Loucy (cell line): ENCODE data around the gene ASXL3.

Experiments used
- EZH2phosphoT487 ChIP-seq: fragments of 200-600 bp; IDR thresholded peaks from 2 replicates; pipeline ENCODE4 v1.6.1; 2018; ENCODE audit warnings: antibody characterized with exemption, mild to moderate bottlenecking, moderate library complexity, borderline replicate concordance
- TF ChIP-seq, protein P1 (sequence below): fragments of 200-600 bp; sonication (generic); conservative IDR thresholded peaks from 2 replicates; pipeline ENCODE4 v1.5.1; 2014; ENCODE audit warnings: mild to moderate bottlenecking, antibody characterized with exemption, low read length

DNA sequence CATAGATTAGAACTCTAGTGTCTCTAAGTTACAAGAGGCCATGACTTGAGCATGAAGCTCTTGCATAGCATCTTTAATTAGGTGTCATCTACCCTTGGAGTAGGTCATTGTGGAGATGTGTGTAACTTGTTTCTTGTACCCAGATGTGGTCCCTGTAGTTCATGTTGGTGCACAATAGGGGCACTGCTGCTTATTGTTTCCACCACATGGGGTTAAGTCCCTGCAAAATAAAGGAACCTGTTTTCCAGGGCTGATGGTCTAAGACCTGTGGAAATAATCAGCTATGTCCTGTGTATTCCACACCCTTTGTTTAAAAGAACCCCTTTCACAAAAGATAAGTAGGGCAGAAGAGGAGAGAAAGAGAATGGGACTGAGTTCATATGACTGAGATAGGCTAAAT, 28.6 kb downstream of the ASXL3 start:
- TF ChIP-seq, protein P1, sequence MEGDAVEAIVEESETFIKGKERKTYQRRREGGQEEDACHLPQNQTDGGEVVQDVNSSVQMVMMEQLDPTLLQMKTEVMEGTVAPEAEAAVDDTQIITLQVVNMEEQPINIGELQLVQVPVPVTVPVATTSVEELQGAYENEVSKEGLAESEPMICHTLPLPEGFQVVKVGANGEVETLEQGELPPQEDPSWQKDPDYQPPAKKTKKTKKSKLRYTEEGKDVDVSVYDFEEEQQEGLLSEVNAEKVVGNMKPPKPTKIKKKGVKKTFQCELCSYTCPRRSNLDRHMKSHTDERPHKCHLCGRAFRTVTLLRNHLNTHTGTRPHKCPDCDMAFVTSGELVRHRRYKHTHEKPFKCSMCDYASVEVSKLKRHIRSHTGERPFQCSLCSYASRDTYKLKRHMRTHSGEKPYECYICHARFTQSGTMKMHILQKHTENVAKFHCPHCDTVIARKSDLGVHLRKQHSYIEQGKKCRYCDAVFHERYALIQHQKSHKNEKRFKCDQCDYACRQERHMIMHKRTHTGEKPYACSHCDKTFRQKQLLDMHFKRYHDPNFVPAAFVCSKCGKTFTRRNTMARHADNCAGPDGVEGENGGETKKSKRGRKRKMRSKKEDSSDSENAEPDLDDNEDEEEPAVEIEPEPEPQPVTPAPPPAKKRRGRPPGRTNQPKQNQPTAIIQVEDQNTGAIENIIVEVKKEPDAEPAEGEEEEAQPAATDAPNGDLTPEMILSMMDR = peak; percentile 46
- TF ChIP-seq EZH2phosphoT487 = no peak
